Stimulated activated CD4-positive, alpha-beta T cell treated with anti-CD3 and anti-CD28 coated beads, Interleukin-1b, Interleukin-23, amount 100 ng/mL, for 48 hours (primary cell): ENCODE data around the gene PPP1R3G.

Source experiments
- DNase-seq: peaks from one replicate; pipeline ENCODE4 v3.0.0-alpha.2; 2020

The PPP1R3G gene

DNA sequence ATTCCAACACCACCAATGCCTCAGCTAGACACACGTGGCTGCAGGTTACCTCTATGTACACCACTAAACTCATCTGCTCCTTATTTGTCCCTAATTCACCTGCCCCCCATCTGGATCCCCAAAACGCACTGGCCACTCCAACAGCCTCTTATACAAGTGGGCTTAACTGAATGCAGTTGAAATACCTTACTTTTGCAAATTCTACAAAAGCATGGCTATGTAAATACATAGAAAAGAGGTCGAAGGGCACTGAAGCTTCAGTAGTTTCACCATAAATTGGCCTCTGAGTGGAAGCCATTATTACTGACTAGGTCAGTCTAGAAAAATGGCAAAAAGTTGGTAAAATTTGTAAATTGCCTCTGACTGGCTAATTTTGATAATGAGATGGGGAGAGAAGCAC lies 11.1 kb upstream of the PPP1R3G start:
- no peak for DNase-seq

DNA sequence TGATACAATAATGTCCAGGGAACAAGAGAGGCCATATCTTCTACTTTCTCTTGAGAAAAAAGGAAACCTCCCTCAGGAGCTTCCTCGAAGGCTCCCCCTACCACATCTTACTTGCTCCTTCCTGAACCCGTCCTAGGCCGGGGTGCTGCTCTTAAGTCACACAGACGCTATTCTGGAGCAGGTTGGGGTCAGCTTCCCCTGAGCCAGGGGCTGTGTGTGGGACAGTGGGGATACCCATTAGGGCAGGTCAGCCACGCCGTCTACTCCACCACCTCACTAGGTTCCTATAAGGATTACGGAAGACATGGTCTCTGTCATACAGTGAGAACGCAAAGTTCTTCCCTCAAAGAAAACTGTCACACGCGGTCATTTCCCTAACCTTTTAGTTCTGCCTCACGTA lies 8.2 kb upstream of the PPP1R3G start:
- DNase-seq = no peak

DNA sequence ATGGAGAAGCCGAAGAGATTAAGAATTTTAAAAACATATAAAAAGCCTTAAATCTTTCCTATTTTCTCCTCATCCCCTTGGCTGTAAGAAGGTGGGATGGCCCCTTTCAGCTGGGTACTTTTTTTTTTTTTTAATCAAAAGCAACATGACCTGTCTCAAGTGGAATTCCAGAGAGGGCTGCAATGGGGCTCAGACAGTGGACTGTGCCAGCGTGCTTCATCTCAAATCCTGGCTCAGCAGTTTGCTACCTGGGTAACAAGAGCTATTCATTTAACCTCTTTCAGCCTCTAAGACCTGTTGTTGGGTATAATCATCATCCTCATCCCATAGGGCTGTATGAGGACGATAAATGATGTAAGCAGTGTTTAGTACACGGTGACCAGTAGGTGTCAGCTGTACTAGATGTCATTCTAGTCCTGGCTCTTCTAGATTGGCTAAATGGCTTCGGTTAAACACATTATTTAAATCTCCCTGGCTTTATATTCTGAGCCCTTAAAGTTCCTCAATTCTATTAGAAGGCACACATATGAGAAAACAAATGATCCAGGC lies 6.9 kb upstream of the PPP1R3G start:
- no peak for DNase-seq

DNA sequence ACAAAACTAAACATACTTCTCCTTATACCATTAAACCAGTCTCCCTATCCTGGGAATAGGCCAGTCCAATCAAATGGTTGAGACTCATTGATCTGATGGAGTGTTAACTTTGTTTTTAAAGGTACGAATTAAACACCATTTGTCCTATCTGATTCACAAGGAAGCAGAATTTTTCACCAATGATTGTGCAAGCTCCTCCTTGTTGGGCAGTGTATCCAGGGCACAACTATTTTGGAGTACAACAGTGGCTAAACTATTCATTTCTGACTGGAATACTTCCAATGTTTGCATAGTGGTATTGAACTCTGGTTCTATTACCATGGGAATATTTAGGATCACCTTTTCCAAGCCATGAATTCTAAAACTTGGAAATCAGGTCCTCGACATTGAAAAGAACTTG lies 5.4 kb upstream of the PPP1R3G start:
- no peak for DNase-seq

DNA sequence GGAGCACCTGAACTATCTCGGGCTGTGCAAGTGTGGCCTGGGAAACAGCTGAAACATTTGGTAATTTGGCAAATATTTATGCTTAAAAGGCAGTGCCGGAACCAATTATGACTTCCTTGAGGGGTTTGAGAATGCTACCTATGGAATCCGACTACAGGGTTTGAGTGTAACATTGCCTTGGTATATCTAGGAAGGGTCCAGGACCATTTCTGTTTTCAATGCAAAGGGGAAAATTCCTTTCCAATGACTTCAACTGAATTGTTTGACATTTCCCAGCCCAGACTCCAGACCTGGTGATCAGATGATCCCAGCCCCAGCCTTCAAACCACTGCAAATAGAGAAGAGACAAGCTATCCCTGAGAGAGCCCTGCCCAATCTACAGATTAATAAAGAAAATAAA lies 4.6 kb upstream of the PPP1R3G start:
- no peak for DNase-seq

DNA sequence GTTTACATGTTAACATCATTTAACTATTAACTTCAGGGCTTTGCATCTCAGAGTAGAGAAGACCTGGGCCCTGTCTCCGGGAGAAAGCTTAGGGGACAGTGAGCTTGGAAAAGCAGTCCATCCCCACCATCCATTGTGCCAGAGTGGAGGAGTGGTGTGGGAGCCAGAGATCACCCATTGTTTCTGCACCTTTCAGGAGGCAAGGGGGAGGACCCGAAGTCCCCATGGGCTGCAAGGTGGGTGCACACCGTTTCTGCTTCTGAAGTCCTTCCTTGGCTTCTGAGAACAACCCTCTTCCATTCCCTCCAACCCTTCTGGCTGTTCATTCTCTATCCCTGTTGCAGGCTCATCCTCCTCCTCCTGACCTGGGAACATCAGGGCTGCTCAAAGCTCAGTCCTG lies 4.0 kb upstream of the PPP1R3G start:
- no peak for DNase-seq

DNA sequence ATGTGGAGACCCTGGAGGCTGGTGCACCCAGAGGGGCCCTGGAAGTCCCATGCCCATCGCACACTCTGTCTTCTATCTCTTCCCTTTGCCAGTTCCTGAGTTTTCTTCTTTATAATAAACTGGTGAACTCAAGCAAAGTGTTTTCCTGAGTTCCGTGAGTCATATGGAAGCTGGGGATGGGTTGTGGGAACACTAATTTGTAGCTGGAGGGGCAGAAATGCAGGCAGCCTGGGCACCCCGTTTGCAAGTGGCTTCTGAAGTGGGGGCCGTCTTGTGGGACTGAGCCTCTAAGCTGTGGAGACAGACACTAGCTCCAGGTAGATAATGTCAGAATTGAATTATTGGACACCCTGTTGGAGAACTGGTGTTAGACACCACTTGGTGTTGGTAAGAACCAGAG lies 3.2 kb upstream of the PPP1R3G start:
- no peak for DNase-seq

DNA sequence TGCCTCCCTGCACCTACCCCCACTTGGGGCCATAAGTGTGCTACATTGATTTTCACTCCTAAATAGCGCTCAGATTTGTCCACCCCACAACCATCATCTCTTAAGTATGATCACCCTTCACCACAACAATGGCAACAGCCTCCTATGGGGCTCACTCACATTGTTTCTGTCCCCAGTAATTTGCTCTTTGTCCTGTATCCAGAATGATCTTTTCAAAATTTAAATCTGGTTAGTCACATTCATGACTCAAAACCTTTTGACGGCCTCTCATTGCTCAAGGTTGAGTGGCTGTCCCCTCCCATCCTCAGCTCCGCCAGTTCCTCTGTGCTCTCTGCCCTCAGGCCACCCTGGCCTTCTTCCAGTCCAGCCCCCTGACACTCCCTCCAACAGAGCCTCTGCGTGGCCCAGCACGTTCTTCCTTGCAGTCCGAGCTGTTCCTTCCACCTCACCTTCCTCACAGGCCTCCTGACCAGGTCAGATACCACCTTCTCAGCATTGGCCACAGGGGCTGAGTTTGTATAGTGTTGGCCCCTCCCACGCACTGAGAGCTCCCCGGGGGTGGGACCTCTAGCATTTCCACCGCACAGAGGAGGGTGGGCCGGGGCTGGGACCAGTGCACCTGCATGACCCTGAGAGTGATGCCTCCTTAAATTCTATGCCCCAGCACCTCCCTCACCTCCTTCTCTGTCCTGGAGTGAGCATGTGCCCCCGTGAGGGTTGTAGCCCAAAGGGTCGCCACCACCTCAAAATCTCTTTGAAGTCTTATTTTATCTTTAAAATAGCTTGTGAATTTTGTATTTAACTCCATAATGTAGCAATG lies 2.4 kb upstream of the PPP1R3G start:
- no peak for DNase-seq

DNA sequence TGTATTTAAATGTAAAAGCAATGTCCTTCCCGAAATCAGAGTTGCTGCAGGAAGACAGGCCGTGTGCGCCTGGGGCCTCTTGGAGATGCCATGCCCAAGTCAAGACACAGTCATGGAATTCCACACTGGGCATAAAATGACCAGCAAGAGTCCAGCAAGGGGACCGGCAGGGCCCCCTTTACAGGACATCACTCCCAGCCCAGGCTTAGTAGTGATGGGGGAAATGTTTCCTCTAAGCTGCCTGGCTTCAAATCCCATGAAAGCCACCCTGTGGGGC lies 1.9 kb upstream of the PPP1R3G start:
- no peak for DNase-seq

DNA sequence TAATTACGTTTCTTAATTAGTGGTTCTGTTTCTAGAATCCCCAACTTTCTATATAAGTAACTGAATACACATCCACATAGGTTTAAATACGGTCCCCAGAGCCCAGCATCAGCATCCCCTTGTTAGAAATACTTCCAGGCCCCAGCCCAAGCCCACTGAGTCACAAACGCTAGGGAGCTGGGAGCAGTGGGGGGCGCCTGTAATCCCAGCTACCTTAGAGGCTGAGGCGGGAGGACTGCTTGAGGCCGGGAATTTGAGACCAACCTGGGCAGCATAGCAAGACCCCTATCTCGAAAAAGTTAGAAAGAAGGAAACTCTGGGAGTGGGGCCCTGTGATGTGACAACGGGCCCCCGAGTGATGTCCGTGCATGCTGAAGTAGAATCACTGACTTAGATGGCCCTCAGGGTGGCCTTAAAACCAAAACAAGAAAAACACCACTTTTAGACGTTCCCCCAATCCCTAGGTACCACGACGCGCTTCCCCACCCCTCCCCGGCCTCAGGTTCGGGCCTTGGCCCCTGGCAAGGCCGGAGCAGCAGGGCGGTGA lies 1.3 kb upstream of the PPP1R3G start:
- no peak for DNase-seq

DNA sequence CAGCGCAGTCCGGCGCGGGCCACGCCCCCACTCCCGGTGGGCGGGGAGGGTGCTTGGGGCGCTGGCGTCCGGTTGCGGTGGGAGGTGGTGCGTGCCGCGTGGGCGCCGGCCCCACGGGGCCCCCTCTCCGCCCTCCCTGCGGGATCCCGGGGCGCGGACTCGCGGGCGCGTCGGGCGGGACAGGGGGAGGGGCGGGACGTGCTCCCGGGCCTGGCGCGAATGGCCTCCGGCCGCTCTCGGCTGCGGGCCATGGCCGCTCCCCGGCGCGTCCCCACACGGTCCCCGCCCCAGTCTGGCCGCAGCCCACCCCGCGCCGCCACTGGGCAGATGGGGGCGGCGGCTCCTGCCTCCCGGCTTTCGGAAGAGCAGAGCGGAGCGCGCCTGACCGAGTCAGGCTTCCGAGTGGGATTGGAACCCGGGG lies 771 bp upstream of the PPP1R3G start:
- no peak for DNase-seq

DNA sequence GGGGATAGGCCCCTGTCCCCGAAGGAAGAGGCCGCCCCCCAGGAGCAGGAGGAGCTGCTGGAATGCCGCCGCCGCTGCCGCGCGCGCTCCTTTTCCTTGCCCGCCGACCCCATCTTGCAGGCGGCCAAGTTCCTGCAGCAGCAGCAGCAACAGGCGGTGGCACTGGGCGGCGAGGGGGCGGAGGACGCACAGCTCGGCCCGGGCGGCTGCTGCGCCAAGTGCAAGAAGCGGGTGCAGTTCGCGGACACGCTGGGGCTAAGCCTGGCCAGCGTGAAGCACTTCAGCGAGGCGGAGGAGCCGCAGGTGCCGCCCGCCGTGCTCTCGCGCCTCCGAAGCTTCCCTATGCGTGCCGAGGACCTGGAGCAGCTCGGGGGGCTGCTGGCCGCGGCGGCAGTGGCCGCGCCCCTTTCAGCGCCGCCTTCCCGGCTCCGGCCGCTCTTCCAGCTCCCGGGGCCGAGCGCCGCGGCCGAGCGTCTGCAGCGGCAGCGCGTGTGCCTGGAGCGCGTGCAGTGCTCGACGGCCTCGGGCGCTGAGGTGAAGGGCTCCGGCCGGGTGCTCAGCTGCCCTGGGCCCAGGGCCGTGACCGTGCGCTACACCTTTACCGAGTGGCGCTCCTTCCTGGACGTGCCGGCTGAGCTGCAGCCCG lies 630 bp downstream of the PPP1R3G start:
- DNase-seq = no peak

DNA sequence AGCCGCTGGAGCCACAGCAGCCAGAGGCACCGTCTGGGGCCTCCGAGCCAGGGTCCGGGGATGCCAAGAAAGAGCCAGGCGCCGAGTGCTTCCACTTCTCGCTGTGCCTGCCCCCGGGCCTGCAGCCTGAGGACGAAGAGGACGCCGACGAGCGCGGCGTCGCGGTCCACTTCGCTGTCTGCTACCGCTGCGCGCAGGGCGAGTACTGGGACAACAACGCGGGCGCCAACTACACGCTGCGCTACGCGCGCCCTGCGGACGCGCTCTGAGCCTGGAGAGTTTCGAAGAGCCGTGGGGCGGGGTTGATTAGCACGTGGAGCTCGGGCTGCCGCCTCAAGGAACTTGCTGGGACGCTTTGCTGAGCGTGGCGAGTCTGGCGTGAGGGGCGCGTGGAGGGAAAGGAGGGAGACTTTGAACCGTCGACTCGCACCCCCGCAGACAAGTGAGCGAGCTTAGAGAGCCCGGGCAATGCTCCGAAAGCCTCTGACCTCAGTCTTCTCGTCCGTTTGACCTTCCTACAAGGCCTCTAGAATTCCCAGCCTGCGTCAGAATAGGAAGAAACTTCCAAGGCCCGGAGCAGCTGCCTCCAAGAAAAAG lies 1.3 kb downstream of the PPP1R3G start:
- DNase-seq = no peak

DNA sequence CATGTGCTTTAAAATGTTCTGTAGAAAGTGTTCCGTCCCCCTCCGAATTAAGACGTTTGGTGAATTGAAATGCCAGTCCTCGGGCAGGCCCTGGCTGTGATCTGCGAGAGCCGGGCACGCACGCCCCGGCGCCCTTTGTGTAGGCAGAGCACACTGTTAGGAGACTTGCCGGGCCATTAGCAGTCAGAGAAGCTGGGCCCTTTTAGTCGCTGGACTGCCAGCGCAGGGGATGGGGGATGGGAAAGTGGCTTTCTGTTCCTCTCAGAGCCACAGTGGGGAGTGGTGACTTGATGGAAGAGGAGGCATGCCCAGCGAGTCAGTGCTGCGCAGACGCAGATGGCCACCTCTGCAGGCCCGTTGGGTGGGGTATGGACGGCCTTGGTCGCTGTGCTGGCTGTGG lies 2.2 kb downstream of the PPP1R3G start:
- no peak for DNase-seq

DNA sequence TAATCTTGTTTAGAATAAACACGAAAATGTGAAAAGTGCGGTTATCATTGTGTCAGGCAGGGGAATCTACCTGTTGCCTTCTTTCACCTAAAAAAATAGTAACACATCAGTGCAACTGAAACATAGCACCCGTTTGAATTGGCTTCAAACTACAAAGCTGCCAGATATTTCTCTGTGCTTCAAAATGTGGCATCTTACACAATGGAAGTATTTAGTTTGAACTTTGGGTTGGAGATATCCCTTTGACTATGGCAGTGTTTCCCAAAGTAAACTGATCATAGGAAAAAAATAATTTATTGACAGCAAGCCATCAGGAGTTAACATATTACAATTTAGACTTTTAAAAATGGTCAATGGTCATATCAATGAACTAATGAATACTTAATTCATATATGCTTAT lies 3.6 kb downstream of the PPP1R3G start:
- no peak for DNase-seq

DNA sequence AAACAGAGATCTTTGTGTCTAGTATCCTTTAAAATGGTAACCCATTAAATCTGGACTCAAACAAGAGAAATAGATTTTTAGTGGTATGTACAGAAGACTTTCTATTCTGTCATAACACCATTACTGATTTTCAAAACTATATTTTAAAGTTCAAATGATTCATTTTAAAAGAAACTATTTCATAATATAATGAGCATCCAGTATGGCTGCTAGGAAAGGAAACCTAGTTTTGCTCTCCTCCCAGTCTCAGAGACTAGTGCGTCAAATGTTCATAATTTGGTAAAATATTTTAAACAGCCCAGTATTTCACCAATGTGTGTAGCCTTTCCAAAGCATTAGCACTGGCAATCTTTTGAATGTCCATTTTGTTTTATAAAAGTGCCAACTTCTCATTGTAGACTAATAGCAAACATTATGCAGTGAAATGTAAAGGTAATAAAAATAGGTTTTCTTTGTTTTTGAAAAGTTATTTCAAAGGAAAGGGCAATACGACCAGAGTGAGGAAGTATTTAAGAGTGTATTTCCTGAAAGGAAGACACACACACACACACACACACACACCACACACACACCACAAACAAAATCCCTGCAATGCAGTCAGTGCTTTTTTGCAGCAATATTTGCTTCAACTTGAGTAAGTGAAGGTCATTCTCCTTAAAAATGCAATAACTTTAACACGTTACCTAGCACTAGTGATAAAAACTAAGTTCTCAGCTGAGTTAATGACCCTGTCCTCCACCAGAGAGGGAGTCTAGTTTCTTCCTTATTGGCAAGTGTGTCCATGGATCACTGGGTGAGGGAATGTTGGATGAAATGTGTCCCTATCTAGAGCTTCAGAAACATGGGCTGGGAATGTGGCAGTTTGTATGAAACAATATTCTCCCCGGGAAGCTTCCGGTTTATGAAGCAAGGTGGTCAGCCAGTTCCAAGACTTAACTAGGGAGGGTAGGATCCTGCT lies 4.6 kb downstream of the PPP1R3G start:
- DNase-seq = no peak

DNA sequence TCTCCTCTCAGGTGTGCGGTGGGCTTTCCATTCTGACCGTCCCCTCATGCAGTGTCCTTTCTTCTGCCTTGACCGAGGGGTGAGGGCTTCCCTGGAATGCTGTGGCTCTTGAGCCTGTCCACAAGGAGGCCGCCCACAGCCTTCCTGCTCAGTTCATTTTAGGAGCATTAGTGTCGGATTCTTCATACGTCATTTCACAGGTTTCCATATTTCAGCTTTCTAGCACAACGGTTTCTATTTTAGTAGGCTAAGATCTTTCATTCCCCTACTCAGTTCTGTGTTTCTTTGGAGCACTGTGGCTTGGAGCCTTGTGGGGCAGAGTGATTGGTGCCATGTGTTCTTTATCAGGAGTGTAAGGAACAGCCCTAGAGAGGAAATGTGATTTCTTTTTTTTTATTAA lies 5.5 kb downstream of the PPP1R3G start:
- no peak for DNase-seq

DNA sequence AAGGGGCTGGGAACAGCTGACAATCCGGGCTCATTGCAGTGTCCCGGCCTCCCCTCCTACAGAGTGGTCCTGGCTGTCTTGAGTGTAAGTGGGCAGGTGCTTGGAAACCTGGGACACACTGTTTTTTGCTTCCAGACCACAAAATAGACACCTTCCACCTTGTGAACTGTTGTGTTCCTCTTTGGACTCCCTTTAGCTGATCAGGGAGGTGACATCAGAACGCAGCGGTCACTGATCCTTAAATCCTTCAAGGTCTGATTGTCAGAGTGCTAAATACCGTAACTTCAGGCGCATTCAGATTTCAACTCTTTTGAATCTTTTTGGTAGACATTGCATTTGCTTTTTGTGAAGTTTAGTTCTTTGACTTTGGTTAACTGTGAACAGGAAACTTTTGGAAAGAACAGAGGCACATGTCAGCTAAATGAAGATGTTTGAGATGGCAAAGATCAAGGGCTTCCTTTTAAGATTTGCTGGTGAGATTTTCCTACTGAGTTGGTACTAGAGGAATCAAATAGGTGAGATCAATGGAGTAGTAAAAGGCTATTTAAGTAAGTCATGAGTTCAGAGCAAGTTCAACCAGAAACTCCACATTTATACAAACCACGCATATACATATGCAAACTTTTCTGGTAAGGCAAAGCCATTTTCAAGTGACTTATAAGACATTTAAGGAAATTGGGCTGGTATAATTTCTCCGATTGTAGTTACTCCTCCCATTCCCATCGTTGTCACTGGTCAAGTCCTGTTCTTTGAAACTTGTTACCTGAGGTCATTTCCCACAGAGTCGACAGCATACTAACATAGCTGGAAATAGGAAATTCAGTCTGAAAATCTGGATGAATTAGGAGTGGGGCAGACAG lies 6.3 kb downstream of the PPP1R3G start:
- DNase-seq = no peak

DNA sequence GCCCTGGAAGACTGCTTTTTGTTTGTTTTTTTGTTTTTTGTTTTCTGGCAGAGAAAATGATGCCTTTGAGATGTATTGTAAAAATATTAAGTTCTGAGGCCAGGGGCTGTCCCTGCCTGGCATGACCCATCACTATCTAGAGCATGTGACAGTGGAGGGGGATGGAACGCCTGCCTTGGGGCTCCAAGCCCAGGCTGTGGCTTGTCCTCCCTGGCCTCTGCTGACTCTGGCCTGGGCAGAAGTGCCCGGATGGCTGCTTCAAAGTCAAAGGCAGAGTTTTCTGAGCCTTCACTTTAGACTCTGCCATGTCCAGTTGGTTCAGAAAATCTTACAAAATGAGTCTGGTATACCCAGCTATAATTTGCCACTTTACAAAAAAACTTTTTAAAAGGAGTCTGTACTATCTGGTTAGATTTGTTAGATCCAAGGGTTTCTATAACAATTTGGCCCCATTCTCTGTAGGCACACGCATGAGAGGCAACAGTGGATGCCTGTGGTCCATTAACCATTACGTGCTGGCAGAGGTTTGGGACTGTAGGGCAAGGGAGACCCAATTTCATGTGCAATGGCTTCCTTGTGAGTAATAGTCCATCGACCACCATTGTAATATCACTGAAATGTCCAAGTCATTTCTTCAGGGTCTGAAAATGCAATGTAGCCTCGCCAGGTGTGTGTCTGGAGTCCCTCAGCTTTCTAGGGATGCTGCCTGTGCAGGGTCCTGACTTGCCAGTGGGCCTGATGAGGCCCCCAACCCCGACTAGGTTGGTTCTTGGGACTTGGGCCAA lies 8.3 kb downstream of the PPP1R3G start:
- no peak for DNase-seq

DNA sequence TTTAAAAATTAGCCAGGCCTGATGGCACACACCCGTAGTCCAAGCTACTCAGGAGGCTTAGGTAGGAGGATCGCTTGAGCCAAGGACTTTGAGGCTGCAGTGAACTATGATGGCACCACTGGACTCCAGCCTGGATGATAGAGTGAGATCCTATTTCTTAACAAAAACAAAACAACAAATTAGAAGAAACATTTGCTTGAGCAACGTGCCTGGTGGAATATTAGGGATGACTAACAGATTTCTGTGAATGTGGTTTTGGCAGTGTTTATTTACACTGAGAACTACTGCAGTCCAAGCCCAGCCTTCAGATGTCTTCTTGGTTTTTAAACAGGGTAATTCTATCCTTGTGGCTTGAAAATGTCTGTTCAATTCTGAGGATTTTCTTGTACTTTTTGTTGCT lies 9.2 kb downstream of the PPP1R3G start:
- no peak for DNase-seq

DNA sequence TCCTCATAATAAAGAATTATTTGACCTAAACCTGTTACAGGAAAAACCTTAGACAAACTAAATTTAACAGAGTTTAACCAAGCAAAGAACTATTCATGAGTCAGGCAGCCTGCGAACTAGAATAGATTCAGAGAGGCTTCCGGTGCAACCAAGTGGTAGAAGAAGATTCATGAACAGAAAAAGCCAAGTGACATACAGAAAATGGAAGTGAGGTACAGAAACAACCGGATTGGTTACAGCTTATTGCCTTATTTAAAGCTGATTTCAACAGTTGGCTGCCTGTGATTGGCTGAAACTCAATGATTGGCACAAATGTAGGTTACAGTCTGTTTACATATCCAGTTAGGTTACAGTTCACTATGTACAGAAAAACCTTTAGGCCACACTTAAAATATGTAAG lies 10.1 kb downstream of the PPP1R3G start:
- no peak for DNase-seq
